ENCODE results near the gene PHF12. TPM values are rescaled to one million over a fixed set of nuclear protein-coding genes. Genes with fewer than 3 reads are reported as not detected.

The PHF12 gene
- total RNA-seq, 1 experiment from 2014 or later, result 79.1 TPM

DNA sequence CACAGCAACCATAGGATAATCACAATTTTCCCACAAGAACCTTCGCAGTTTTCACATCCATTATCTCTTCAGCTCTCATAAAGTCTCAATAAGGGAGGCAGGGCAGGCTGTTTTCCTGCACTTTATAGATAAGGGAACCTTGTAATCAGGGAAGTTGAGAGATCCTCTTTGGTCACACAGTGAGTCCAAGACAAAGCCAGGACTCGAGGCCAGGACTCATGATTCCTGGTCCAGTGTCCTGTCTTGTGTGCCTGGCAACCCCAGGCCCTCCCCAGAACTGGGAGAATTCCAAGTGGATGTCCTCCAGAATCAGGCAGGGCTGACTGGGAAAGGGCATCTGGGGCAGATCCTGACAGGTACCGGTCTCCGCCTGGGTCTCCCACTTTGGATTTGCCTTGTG is 23.1 kb upstream of the PHF12 start:
- TF ChIP-seq POLR2AphosphoS5 (IDR thresholded peaks at IDR 0.05; ENCODE audit: low read depth, low read length), result no peak
- TF ChIP-seq, protein P1, sequence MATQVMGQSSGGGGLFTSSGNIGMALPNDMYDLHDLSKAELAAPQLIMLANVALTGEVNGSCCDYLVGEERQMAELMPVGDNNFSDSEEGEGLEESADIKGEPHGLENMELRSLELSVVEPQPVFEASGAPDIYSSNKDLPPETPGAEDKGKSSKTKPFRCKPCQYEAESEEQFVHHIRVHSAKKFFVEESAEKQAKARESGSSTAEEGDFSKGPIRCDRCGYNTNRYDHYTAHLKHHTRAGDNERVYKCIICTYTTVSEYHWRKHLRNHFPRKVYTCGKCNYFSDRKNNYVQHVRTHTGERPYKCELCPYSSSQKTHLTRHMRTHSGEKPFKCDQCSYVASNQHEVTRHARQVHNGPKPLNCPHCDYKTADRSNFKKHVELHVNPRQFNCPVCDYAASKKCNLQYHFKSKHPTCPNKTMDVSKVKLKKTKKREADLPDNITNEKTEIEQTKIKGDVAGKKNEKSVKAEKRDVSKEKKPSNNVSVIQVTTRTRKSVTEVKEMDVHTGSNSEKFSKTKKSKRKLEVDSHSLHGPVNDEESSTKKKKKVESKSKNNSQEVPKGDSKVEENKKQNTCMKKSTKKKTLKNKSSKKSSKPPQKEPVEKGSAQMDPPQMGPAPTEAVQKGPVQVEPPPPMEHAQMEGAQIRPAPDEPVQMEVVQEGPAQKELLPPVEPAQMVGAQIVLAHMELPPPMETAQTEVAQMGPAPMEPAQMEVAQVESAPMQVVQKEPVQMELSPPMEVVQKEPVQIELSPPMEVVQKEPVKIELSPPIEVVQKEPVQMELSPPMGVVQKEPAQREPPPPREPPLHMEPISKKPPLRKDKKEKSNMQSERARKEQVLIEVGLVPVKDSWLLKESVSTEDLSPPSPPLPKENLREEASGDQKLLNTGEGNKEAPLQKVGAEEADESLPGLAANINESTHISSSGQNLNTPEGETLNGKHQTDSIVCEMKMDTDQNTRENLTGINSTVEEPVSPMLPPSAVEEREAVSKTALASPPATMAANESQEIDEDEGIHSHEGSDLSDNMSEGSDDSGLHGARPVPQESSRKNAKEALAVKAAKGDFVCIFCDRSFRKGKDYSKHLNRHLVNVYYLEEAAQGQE (IDR thresholded peaks at IDR 0.05; ENCODE audit: insufficient read depth in 1 of 2, low read depth in 2 of 2, low read length in 1 of 2), result no peak
- Histone ChIP-seq H3K27me3 (ENCODE audit: control insufficient read depth, insufficient read depth, low read length) (no peaks in the 10 kb centered on the region), H3K4me3 (ENCODE audit: low read depth in 2 of 2, low read length in 2 of 2) (no peak overlapping the region), H3K4me1 (ENCODE audit: control insufficient read depth, insufficient read depth, low read length) (no peaks in the 10 kb centered on the region), H3K36me3 (ENCODE audit: control insufficient read depth, insufficient read depth, low read length) (no peaks in the 10 kb centered on the region), H3K9me3 (ENCODE audit: control insufficient read depth, insufficient read depth, low read depth, low read length) (no peaks in the 10 kb centered on the region), H3K27ac (ENCODE audit: low read length) (no peak overlapping the region)
- CTCF ChIA-PET, result no interaction called here
- ATAC-seq (no peak), DNase-seq (ENCODE audit: low read depth, low spot score) (no peak)
- intact Hi-C loops (cut with micrococcal nuclease; ENCODE audit: unreplicated experiment) (no loop called here), in situ Hi-C loops (cut with HindIII; ENCODE audit: low pct_unique_long_range_greater_than_20kb, low sequenced_read_pairs) (no loop called here)
- no TSS peak for BruUV-seq (replicated peaks)
- POLR2A ChIA-PET, result no interaction called here

DNA sequence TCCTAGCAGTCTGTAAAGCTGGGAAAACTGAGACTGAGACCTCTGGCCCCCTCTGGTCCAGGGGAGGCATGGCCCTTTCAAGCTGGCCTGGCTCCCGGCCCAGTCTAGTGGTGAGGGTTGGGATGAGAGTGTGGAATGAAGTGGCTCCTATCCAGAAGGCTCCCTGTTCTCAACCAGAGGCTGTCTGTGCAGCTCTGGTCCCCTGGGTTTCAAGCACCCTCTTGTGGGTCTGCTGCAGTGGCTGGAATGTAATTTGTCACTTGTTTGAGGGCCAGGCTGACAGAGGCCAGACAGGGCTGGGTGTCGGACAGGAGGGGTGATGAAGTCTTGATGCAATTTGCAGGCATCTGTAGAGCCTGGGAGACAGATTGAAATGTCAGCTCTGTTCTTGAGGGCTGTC is 22.1 kb upstream of the PHF12 start:
- no peak overlapping the region for H3K4me3 ChIP-seq (ENCODE audit: low read depth in 2 of 2, low read length in 2 of 2)
- no peaks in the 10 kb centered on the region for H3K36me3 ChIP-seq (ENCODE audit: control insufficient read depth, insufficient read depth, low read length)
- POLR2A ChIA-PET, result no interaction called here
- no peak for ATAC-seq
- no peaks in the 10 kb centered on the region for H3K9me3 ChIP-seq (ENCODE audit: control insufficient read depth, insufficient read depth, low read depth, low read length)
- intact Hi-C loops (cut with micrococcal nuclease; ENCODE audit: unreplicated experiment) (no loop called here), in situ Hi-C loops (cut with HindIII; ENCODE audit: low pct_unique_long_range_greater_than_20kb, low sequenced_read_pairs) (no loop called here)
- H3K4me1 ChIP-seq (ENCODE audit: control insufficient read depth, insufficient read depth, low read length), result no peaks in the 10 kb centered on the region
- H3K27me3 ChIP-seq (ENCODE audit: control insufficient read depth, insufficient read depth, low read length), result no peaks in the 10 kb centered on the region
- TF ChIP-seq SIN3A (IDR thresholded peaks at IDR 0.05; ENCODE audit: borderline replicate concordance, insufficient read depth, low read depth, low read length) (no peak), TCF7L2 (IDR thresholded peaks at IDR 0.05; ENCODE audit: low read depth, low read length) (no peak)
- TF ChIP-seq, protein P2, sequence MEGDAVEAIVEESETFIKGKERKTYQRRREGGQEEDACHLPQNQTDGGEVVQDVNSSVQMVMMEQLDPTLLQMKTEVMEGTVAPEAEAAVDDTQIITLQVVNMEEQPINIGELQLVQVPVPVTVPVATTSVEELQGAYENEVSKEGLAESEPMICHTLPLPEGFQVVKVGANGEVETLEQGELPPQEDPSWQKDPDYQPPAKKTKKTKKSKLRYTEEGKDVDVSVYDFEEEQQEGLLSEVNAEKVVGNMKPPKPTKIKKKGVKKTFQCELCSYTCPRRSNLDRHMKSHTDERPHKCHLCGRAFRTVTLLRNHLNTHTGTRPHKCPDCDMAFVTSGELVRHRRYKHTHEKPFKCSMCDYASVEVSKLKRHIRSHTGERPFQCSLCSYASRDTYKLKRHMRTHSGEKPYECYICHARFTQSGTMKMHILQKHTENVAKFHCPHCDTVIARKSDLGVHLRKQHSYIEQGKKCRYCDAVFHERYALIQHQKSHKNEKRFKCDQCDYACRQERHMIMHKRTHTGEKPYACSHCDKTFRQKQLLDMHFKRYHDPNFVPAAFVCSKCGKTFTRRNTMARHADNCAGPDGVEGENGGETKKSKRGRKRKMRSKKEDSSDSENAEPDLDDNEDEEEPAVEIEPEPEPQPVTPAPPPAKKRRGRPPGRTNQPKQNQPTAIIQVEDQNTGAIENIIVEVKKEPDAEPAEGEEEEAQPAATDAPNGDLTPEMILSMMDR (IDR thresholded peaks at IDR 0.05), result no peak
- no TSS peak for BruUV-seq (replicated peaks)
- CTCF ChIA-PET, result interaction anchor here (0.6 to 1.1 kb wide), 2 partner anchors 34 to 81 kb away, joined by 3 read pairs; no protein-coding TSS in a partner anchor
- H3K27ac ChIP-seq (ENCODE audit: low read length), result no peak overlapping the region
- DNase-seq (ENCODE audit: low read depth, low spot score), result no peak

DNA sequence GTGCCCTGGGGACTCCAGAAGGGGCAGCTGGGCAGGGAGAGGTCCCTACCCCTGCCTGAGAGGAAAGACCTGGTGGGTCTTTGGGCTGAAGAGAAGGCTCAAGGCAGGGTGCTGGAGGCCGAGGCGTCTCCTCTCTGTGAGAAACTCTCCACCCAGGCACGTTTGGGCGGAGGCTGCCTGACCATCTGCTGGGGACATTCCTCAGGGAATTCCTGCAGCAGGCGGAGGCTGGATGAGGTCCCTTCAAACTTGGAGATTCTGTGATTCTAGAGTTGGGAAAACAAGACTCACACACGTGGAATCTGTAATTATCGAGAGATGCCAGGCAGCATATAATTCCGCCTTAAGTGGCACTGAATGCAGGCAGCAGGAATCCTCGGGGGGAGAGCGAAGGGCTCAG is 21.1 kb upstream of the PHF12 start:
- in situ Hi-C loops (cut with HindIII; ENCODE audit: low pct_unique_long_range_greater_than_20kb, low sequenced_read_pairs) (no loop called here), intact Hi-C loops (cut with micrococcal nuclease; ENCODE audit: unreplicated experiment) (no loop called here)
- Histone ChIP-seq H3K36me3 (ENCODE audit: control insufficient read depth, insufficient read depth, low read length) (no peaks in the 10 kb centered on the region), H3K27me3 (ENCODE audit: control insufficient read depth, insufficient read depth, low read length) (no peaks in the 10 kb centered on the region), H3K4me1 (ENCODE audit: control insufficient read depth, insufficient read depth, low read length) (no peaks in the 10 kb centered on the region), H3K4me3 (ENCODE audit: low read depth in 2 of 2, low read length in 2 of 2) (no peak overlapping the region), H3K27ac (ENCODE audit: low read length) (no peak overlapping the region), H3K9me3 (ENCODE audit: control insufficient read depth, insufficient read depth, low read depth, low read length) (no peaks in the 10 kb centered on the region)
- POLR2A ChIA-PET, result interaction anchor here (0.6 kb wide), 1 partner anchor 9 kb away, joined by 6 read pairs; no protein-coding TSS in a partner anchor
- TF ChIP-seq SIN3A (IDR thresholded peaks at IDR 0.05; ENCODE audit: borderline replicate concordance, insufficient read depth, low read depth, low read length), result no peak
- no peak for TF ChIP-seq POLR2AphosphoS5 (IDR thresholded peaks at IDR 0.05; ENCODE audit: low read depth, low read length)
- TF ChIP-seq, protein P1 (IDR thresholded peaks at IDR 0.05; ENCODE audit: insufficient read depth in 1 of 2, low read depth in 2 of 2, low read length in 1 of 2), result no peak
- TF ChIP-seq, protein P2 (IDR thresholded peaks at IDR 0.05), result no peak
- TF ChIP-seq TCF7L2 (IDR thresholded peaks at IDR 0.05; ENCODE audit: low read depth, low read length), result no peak
- no TSS peak for BruUV-seq (replicated peaks)
- no peak for DNase-seq (ENCODE audit: low read depth, low spot score)
- no peak for ATAC-seq
- CTCF ChIA-PET, result no interaction called here
